Inflammatory macrophage treated with lipopolysaccharide for 1 hour (primary cell): Measurements from ENCODE around the gene EARS2.
"Not testable (repeated sequence)": the region's sequence is repeated elsewhere in the genome, so short reads cannot be mapped to it uniquely, and the experiment has no call there.

Experiments used
- DNase-seq, 2 donors: peaks; one replicate each; pipeline ENCODE4 v3.0.0-alpha.2; 2020 to 2022

The EARS2 gene

DNA sequence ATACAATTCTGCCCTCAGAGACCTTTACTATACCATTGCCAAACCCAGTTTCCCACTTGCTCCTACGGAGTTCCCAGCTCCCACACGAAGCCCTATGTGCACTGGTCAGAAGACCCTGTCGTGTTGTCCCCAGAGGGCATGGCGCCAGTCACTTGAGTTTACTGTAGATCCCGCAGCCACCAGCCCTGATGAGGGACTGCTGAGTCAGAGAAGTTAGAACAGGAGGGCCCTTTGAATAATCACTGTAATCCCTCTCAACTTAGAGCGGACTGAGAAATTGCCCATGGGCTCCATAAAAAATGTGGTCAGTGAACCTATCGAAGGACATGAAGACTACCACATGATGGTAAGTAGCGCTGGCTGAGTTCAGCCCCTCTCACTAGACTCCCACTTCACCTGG lies 9.6 kb upstream of the EARS2 start:
- DNase-seq, result no peak

DNA sequence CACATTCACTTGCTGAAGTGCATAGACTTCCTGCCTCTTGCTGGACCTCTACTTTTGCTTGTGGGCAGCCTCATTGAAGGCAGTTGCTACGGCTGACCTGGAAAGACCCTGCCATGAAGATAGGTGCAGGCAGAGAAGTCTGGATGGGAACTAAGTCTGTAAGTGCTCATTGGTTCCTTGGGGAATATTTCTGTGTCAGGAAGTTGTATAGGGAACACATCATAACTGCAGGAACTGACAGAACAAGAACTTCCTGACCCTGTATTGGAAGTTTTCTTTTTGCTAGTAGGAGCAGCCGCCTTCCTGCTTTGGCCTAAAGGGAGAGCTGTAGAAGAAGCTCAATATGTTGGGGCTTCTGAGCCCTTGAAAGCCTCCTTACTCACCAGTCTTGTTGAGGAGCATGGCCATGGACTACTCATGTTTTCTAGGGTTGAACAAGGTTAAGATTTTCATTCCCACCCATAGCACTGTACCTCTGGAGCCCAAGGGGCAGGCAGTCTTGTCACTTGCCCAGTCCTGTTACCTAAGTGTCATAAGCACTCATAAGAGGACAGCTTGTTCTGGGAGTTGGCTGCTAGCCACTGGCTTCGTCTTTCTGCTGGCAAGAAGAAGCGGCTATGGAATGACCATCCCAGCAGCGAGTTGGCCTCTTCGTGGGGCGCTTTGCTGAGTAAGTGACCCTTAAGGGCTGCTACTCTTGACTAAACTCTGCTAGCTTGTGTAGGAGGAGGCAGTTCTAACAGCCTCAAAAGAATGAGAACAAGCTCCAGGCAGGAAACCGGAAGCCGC lies 7.6 kb upstream of the EARS2 start:
- DNase-seq, result no peak

DNA sequence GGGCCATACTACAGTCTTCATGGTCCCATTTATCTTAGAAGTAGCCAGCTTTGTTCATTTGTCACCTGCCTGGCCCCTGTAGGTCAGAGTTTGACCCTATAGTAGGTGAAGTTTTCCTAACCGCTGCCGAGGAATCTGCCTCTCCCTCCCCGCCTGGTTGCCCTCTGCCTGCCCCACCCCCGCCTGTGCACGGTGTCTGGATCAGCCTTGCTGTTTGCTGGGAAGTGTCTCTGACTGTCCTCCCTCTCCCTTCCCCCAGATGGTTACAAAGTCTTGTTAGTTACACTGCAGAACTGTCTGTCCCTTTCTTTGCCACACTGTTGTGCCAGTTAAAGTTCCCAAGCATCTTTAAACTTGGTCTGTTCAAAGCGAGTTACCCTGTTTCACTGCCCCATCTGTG lies 6.0 kb upstream of the EARS2 start:
- DNase-seq, result no peak

DNA sequence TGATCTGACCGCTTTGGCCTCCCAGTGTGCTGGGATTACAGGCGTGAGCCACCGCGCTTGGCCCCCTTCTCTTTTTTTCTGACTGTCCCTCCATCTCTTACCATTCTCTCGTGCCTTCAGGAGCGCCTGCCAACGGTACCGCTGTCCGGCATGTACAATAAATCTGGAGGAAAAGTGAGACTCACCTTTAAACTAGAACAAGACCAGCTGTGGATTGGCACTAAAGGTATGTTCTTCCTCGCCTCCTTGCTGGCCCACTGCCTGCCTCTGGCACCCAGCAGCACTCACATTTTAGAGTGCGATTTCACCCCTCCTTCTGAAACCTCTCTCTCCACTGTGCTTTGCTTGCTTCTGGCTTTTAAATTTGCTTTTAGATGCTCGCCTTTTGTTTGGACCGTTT lies 5.4 kb upstream of the EARS2 start:
- no peak for DNase-seq

DNA sequence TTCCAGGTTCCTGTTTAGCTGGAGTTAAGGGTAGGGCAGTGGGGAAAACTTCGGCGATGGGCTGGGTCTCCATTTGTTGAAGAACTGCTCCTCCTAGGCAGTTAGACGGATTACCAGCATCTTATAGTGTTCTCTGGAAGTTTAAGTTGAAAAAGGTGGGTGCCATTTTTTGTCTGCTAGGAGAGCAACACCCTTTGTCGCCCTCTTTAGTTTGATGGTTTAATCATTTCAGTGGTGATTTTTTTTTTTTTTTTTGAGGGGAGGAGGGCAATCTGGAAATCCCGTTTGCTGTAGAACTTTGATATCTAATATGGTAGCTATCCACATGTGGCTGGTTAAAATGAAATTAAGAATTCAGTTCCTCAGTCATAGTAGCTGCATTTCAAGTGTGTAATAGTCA lies 4.4 kb upstream of the EARS2 start:
- DNase-seq, result no peak

- DNase-seq, result peak in 1 of 2 donors; percentile 13
Observed at GRCh38 chr16:23557779-23558702, 891 bp upstream of the EARS2 start.

GRCh38 chr16:23554536-23554935 lies 2.6 kb downstream of the EARS2 start:
- DNase-seq, result no peak

- no peak for DNase-seq
Observed at GRCh38 chr16:23552161-23552560, 5.0 kb downstream of the EARS2 start.

GRCh38 chr16:23549938-23550337 lies 7.2 kb downstream of the EARS2 start:
- DNase-seq, result no peak

DNA sequence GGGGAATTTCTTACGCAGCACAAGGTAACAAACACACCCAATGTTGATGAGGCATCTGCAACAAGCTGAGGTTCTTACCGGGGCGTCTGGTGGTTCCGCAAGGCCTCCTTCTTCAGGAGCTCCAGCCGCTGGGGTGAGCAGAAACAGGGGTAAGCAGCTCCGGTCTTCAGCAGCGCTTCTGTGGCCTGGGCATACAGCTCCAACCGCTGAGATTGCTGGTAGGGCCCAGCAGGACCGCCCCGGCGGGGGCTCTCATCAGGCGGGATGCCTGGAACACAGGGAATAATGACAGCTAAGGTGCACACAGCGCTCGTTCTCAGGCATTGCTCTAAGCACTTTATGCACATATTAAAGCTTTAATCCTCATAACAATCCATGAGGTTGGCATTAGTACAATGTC lies 12.7 kb downstream of the EARS2 start:
- DNase-seq, result no peak

- not testable (repeated sequence) for DNase-seq
Observed at GRCh38 chr16:23540817-23541178, 16.4 kb downstream of the EARS2 start.

GRCh38 chr16:23539984-23540816 lies 16.9 kb downstream of the EARS2 start:
- no peak for DNase-seq

DNA sequence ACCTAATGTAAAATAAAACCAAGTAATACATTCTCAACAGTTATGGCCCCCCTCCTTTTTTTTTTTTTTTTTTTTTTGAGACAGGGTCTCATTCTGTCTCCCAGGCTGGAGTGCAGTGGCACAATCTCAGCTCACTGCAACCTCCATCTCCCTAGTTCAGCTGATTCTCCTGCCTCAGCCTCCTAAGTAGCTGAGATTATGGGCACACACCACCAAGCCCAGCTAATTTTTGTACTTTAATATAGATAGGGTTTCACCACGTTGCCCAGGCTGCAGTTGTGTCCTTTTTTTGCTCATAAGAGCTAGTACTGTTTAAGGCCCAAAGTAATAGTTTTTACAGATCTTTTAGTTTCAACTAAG lies 18.3 kb downstream of the EARS2 start:
- no peak for DNase-seq

DNA sequence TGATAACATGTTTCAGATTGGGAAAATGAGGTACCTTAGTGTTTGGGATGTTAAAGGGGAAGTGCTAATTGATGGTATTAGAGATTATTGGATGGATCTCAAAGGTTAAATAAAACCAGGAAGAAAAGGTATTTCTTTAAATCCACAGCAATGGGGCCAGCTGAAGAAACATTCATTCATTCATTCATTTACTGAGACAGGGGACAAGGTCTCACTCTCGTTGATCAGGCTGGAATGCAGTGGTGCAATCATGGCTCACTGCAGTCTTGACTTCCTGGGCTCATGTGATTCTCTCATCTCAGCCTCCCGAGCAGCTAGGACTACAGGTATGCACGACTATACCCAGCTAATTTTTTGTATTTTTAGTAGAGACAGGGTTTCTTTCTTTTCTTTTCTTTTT lies 19.8 kb downstream of the EARS2 start:
- no peak for DNase-seq

DNA sequence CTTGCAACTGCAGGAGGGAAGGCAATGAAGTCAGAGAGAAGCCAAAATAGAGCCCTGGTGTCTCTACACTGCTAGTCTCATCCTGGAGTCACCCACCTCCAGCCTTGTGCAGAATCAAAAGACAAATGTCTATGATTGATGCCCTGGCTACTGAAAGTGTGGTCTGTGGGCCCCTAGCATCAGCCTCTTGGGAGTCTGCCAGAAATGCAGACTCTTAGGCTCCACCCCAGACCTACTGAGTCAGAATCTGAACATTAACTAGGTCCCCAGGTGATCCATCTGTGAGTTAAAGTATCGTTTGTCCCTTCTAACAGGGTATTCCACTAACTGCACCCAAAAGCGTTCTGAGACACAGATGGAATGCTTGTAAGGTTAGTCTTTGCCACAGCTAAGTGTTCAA lies 21.2 kb downstream of the EARS2 start:
- DNase-seq, result no peak

DNA sequence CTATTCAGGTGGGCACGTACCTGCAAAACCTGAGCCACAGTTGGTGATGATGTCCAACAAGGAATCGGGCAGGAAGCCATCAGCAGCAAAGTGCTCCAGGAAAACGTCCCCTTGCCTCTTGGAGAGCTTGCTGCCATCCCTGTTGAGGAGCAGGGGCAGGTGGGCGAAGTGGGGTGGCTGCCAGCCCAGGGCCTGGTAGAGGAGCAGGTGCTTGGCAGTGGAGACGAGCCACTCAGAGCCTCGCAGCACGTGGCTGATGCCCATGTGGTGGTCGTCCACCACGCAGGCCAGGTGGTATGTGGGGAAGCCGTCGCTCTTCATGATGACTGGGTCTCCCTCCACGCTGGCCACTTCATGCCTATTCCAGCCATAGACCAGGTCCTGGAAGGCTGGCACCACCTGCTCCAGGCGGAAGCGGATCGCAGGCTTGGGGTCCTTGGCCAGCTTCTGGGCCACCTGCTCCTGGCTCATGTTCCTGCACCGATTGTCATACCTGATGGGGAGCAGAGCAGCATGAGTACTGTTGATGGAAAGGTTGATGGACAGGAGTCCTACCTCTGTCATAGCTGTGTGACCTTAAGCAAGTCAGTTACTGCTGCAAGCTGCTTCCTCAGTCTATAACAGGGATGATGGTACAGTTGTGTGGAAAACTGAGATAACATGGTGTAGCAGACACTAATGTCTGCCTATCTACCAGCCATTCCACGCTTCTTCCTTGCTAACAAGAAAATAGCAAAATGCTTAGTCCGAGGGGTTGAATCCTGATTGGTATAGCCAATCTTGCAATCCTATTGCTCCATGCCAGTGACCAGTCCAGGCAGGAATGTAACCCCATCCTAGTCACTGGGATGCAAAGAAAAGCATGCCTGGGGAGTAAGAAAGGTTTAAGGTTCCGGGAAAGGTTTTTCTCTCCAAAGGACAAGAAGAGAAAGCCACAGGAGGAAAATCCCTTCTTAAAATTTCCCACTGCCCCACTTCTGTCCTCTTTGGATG lies 22.0 kb downstream of the EARS2 start:
- no peak for DNase-seq

DNA sequence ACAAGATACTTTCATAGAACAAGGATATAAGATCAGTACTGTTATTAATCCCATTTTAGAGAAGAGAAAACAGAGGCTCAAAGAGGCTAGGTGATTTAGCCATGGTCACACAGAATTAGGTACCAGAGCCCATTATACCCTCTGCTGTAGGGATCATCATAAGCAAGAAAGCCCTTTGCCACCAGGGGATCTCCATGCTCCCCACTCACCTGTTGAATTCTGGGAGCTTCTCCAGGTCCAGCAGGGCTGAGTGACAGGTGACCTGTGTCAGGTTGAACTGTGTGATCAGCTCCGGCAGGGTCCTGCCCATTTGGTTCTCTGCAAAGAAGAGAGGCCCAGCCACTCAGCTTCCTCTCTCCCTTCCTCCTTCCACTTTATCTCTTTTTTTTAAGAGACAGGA lies 24.7 kb downstream of the EARS2 start:
- DNase-seq, result no peak

GRCh38 chr16:23530062-23530461 lies 27.1 kb downstream of the EARS2 start:
- no peak for DNase-seq

- DNase-seq, result peak; percentile 69 to 88
Observed at GRCh38 chr16:23528644-23529310, 28.4 kb downstream of the EARS2 start.

- no peak for DNase-seq
Observed at GRCh38 chr16:23527961-23528643, 29.0 kb downstream of the EARS2 start.

- DNase-seq, result no peak
Observed at GRCh38 chr16:23524886-23525285, 32.3 kb downstream of the EARS2 start.
